ENCODE measurements around the gene VAMP2.

The VAMP2 gene

GRCh38 chr17:8143581-8144400 is 19.0 kb downstream of the VAMP2 start:
- H3K4me3 ChIP-seq (ENCODE audit: low read length), result no peak overlapping the region
- no peak for DNase-seq (ENCODE audit: low read depth)
- TF ChIP-seq CTCF (conservative IDR thresholded peaks at IDR 0.05; ENCODE audit: low read depth, low read length), result no peak

DNA sequence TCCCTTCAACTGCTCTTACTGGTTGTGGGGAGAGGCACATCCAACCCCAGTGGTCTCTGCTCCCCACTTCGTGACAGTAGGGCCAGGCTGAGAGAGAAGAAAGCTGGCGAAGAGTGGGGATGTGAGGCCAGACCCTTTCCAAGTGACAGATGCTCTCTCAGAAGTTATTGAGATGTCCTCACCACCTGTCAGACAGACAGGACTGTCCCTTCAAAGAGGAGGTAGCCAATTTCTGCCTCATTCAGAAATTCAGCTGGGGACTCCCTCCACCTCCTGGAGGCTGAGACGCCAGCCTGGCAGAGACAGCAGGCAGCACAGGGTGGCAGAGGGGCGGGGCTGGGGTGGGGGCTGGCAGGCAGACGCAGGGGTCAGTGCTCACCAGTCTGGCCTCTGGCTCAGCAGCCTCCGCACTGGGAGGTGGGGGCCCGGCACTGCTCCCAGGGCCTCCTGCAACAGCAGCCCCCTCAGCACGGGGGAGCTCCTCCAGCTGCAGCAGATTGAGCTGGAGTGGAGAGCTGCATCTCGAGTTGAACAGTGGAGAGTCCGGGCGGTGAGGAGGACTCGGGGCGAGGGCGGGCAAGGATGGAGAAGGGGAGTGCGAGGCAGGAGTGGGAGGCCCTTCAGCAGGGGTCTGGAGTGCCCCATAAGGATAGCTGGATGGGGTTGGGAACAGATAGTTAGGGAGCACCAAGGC is 19.7 kb downstream of the VAMP2 start:
- TF ChIP-seq CTCF (conservative IDR thresholded peaks at IDR 0.05; ENCODE audit: low read depth, low read length), result no peak
- no peak overlapping the region for H3K4me3 ChIP-seq (ENCODE audit: low read length)
- DNase-seq (ENCODE audit: low read depth), result no peak

DNA sequence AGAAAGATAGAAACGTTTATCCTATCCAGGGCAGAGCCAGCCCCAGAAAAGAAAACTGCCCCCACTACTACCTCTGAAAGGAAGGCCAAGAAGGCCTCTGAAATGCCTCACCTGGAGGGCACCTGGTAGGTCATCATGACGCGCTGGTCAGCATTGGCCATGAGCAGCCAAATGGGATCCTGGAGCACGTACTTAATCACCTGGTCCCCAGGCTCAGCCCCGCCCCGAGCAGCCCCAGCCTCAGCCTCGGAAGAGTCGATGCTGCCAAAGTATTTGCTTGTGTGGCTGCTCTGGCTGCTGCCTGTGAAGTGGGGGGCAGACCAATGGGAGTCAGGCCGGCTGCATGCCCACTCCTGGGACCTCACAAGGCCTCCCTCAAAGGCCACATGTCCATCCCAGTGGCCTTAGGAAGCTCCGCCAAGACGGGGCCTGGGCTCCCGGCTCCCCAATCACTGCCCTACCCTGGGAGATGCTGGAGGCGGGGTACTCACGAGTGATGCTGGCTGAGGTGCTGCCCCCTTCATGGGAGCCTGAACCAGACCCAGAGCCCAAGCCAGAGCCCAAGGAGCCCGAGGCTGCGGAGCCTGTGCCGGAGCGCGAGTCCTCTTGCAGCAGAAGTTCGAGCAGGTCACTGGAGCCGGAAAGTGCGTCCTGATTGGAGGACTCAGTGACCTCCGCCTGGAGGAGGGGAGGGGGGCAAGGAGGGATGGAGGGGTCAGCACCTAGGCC is 20.4 kb downstream of the VAMP2 start:
- DNase-seq (ENCODE audit: low read depth), result no peak
- TF ChIP-seq CTCF (conservative IDR thresholded peaks at IDR 0.05; ENCODE audit: low read depth, low read length), result no peak
- H3K4me3 ChIP-seq (ENCODE audit: low read length), result no peak overlapping the region

- no peak for TF ChIP-seq CTCF (conservative IDR thresholded peaks at IDR 0.05; ENCODE audit: low read depth, low read length)
- H3K4me3 ChIP-seq (ENCODE audit: low read length), result no peak overlapping the region
- DNase-seq (ENCODE audit: low read depth), result no peak
Measured at GRCh38 chr17:8141741-8142140, 21.0 kb downstream of the VAMP2 start.

GRCh38 chr17:8141045-8141444 is 21.7 kb downstream of the VAMP2 start:
- no peak for TF ChIP-seq CTCF (conservative IDR thresholded peaks at IDR 0.05; ENCODE audit: low read depth, low read length)
- DNase-seq (ENCODE audit: low read depth), result no peak
- H3K4me3 ChIP-seq (ENCODE audit: low read length), result no peak overlapping the region

GRCh38 chr17:8140065-8141029 is 22.4 kb downstream of the VAMP2 start:
- TF ChIP-seq CTCF (conservative IDR thresholded peaks at IDR 0.05; ENCODE audit: low read depth, low read length), result no peak
- no peak for DNase-seq (ENCODE audit: low read depth)

More at GRCh38 chr17:8140065-8141029, 22.4 kb downstream of the VAMP2 start:
- H3K4me3 ChIP-seq (ENCODE audit: low read length), result no peak overlapping the region
